GM23338 (cell line): ENCODE results near the gene GCFC2. TPM values are rescaled to one million over a fixed set of nuclear protein-coding genes. Genes with fewer than 3 reads are reported as not detected.
A peak's percentile ranks its signal among the peaks of the same experiment; 100 is the strongest.

Source experiments
- ATAC-seq: fragments of 200-7000 bp; cut with Tn5 transposase; 3 replicates; pipeline ENCODE4 v1.9.1; 2020
- DNase-seq: peaks from one replicate; pipeline ENCODE4 v3.0.0-alpha.2; 2015; ENCODE audit warnings: low spot score
- H2AFZ ChIP-seq: fragments of 200-600 bp; sonication (generic); 2 replicates; pipeline ENCODE4 v1.8.0; 2016; ENCODE audit warnings: antibody characterized with exemption, mild to moderate bottlenecking, moderate library complexity
- H3F3A ChIP-seq: fragments of 200-600 bp; sonication (generic); replicated peaks from 2 replicates; pipeline ENCODE4 v1.8.0; 2017; ENCODE audit warnings: antibody characterized with exemption, mixed run types, low read depth
- H3K27ac ChIP-seq: fragments of 200-600 bp; sonication (generic); 2 replicates; pipeline ENCODE4 v1.6.1; 2016; ENCODE audit warnings: low read depth
- H3K27me3 ChIP-seq: fragments of 200-600 bp; sonication (generic); 2 replicates; pipeline ENCODE4 v1.8.0; 2016; ENCODE audit warnings: mild to moderate bottlenecking, mixed run types, moderate library complexity; ENCODE audit not compliant: insufficient read depth
- H3K36me3 ChIP-seq: fragments of 200-600 bp; sonication (generic); 2 replicates; pipeline ENCODE4 v1.8.0; 2016; ENCODE audit warnings: mild to moderate bottlenecking; ENCODE audit not compliant: insufficient read depth
- H3K4me1 ChIP-seq: fragments of 200-600 bp; sonication (generic); 2 replicates; pipeline ENCODE4 v1.8.0; 2016; ENCODE audit warnings: mild to moderate bottlenecking, moderate library complexity; ENCODE audit not compliant: insufficient read depth
- H3K4me2 ChIP-seq: fragments of 200-600 bp; sonication (generic); 2 replicates; pipeline ENCODE4 v1.7.1; 2017; ENCODE audit warnings: mixed run types
- H3K4me3 ChIP-seq: fragments of 200-600 bp; sonication (generic); 2 replicates; pipeline ENCODE4 v1.6.1; 2016; ENCODE audit warnings: mixed run types
- H3K79me2 ChIP-seq: fragments of 200-600 bp; sonication (generic); replicated peaks from 2 replicates; pipeline ENCODE4 v1.8.0; 2017; ENCODE audit warnings: mild to moderate bottlenecking; ENCODE audit not compliant: insufficient read depth
- H3K9me2 ChIP-seq: fragments of 200-600 bp; sonication (generic); 2 replicates; pipeline ENCODE4 v1.8.0; 2017; ENCODE audit not compliant: insufficient read depth
- H4K20me1 ChIP-seq: fragments of 200-600 bp; sonication (generic); replicated peaks from 2 replicates; pipeline ENCODE4 v1.8.0; 2017; ENCODE audit warnings: mild to moderate bottlenecking; ENCODE audit not compliant: insufficient read depth
- H3K27ac Mint-ChIP-seq: 2 replicates; pipeline ENCODE4 v1.8.0; 2020; ENCODE audit warnings: inconsistent platforms, mild to moderate bottlenecking, moderate library complexity, mixed read lengths
- H3K27me3 Mint-ChIP-seq: 3 replicates; pipeline ENCODE4 v1.8.0; 2022; ENCODE audit warnings: low read depth, mild to moderate bottlenecking, moderate library complexity, mixed read lengths, inconsistent platforms; ENCODE audit not compliant: insufficient read depth, poor library complexity
- H3K36me3 Mint-ChIP-seq: 3 replicates; pipeline ENCODE4 v1.8.0; 2021; ENCODE audit warnings: low read depth, mild to moderate bottlenecking, inconsistent platforms, moderate library complexity, mixed read lengths
- H3K4me1 Mint-ChIP-seq: 3 replicates; pipeline ENCODE4 v1.8.0; 2020; ENCODE audit warnings: mild to moderate bottlenecking, inconsistent platforms, mixed read lengths
- H3K4me3 Mint-ChIP-seq: 3 replicates; pipeline ENCODE4 v1.8.0; 2021; ENCODE audit warnings: moderate library complexity, mild to moderate bottlenecking, inconsistent platforms, mixed read lengths
- H3K9me3 Mint-ChIP-seq: 3 replicates; pipeline ENCODE4 v1.8.0; 2020; ENCODE audit warnings: moderate library complexity, mild to moderate bottlenecking, inconsistent platforms, mixed read lengths
- CREB1 ChIP-seq: fragments of 250-450 bp; sonication (Bioruptor Pico); IDR thresholded peaks from 2 replicates; pipeline ENCODE4 v1.5.0; 2020; ENCODE audit warnings: low read depth, mild to moderate bottlenecking, moderate library complexity
- EZH2 ChIP-seq: fragments of 200-600 bp; sonication (generic); IDR thresholded peaks from one replicate; pipeline ENCODE4 v1.8.0; 2017; ENCODE audit warnings: antibody characterized with exemption, mild to moderate bottlenecking, low read depth; ENCODE audit not compliant: unreplicated experiment
- EZH2phosphoT487 ChIP-seq: fragments of 200-600 bp; sonication (generic); IDR thresholded peaks from one replicate; pipeline ENCODE4 v1.8.1; 2018; ENCODE audit warnings: antibody characterized with exemption; ENCODE audit not compliant: unreplicated experiment
- JUNB ChIP-seq: IDR thresholded peaks from one replicate; pipeline ENCODE4 v1.6.1; 2016; ENCODE audit warnings: antibody characterized with exemption; ENCODE audit not compliant: unreplicated experiment
- NANOG ChIP-seq: IDR thresholded peaks from 2 replicates; pipeline ENCODE4 v1.6.1; 2016; ENCODE audit warnings: antibody characterized with exemption, borderline replicate concordance
- POLR2AphosphoS5 ChIP-seq: IDR thresholded peaks from 2 replicates; pipeline ENCODE4 v1.6.1; 2016; ENCODE audit warnings: antibody characterized with exemption, low read depth
- STAT1 ChIP-seq: IDR thresholded peaks from one replicate; pipeline ENCODE4 v1.6.1; 2016; ENCODE audit warnings: antibody characterized with exemption; ENCODE audit not compliant: unreplicated experiment
- ZNF114 ChIP-seq: fragments of 250-450 bp; sonication (Bioruptor Pico); IDR thresholded peaks from 2 replicates; pipeline ENCODE4 v1.5.0; 2020; ENCODE audit warnings: mild to moderate bottlenecking, moderate library complexity
- ZNF331 ChIP-seq: fragments of 250-450 bp; sonication (Bioruptor Pico); IDR thresholded peaks from 2 replicates; pipeline ENCODE4 v1.5.0; 2020; ENCODE audit warnings: low read depth, mild to moderate bottlenecking, moderate library complexity
- polyA plus RNA-seq: library from polyadenylated mRNA; unstranded; fragments of >200 nt; fragmentation: Nextera tagmentation; extraction: Ambion mirVana; gene quantifications from 2 replicates; pipeline ENCODE4 v1.2.1, GENCODE V29; 2016
- total RNA-seq: library from RNA; depleted of rRNA; stranded (reverse); fragments of >200 nt; shearing (Covaris generic); gene quantifications from 2 replicates; pipeline ENCODE4 v1.2.3, GENCODE V29; 2014
- TF ChIP-seq, protein P1 (sequence below), 2 experiments: fragments of 200-600 bp in 1 of 2; sonication (generic) in 1 of 2; conservative IDR thresholded peaks; 2 replicates each; pipeline versions ENCODE4 v1.5.1 to v1.6.1; 2016 to 2017; ENCODE audit warnings: antibody characterized with exemption in 2 of 2, low read depth in 2 of 2, mild to moderate bottlenecking in 2 of 2, moderate library complexity in 1 of 2
- TF ChIP-seq, protein P2 (sequence below): IDR thresholded peaks from 2 replicates; pipeline ENCODE4 v1.6.1; 2016; ENCODE audit warnings: antibody characterized with exemption
- TF ChIP-seq, protein P3 (sequence below): IDR thresholded peaks from one replicate; pipeline ENCODE4 v1.6.1; 2018; ENCODE audit warnings: antibody characterized with exemption; ENCODE audit not compliant: unreplicated experiment
- TF ChIP-seq, protein P4 (sequence below): fragments of 250-450 bp; sonication (Bioruptor Pico); IDR thresholded peaks from 2 replicates; pipeline ENCODE4 v1.5.0; 2020; ENCODE audit warnings: mild to moderate bottlenecking, moderate library complexity

Gene GCFC2
- total and polyA plus RNA-seq, 2 experiments from 2014 or later, result 23.8 to 26.2 TPM

DNA sequence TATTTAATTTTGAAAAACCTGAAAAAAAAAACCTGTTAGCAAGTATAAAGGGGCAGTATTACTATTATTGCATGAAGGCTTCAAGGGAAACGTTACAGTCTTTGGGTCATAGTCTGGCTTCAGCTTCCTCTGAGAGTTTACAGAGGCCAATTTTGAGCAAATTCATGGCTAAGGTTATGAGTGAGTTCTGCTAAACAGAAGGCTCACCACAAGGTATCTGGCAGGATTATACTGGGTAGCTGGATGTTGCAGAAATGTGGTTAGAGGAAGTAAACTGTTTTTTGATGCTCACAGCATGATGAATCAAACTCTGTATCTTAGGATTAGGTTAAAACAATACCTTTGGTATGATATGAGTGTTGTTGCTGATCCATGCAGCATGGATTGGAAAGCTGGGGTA, 54.9 kb downstream of the GCFC2 start:
- Histone ChIP-seq H3K4me3 (no peak overlapping the region), H3K79me2 (peaks cover 34% of the 10 kb centered on the region), H4K20me1 (no peaks in the 10 kb centered on the region; the same call in none of the 2 replicates), H3K4me2 (no peak overlapping the region), H3K9me2 (no peaks in the 10 kb centered on the region), H3K27me3 (no peaks in the 10 kb centered on the region), H2AFZ (no peak overlapping the region), H3K4me1 (peaks cover 5% of the 10 kb centered on the region; the same call in 1 of the 2 replicates), H3F3A (no peaks in the 10 kb centered on the region), H3K36me3 (peaks cover 41% of the 10 kb centered on the region), H3K27ac (no peak overlapping the region)
- Mint-ChIP-seq H3K4me3 (no peak overlapping the region), H3K36me3 (peaks cover 76% of the 10 kb centered on the region), H3K27me3 (peaks cover 4% of the 10 kb centered on the region), H3K27ac (peak overlapping the region; percentile 78; the same call in 1 of the 2 replicates), H3K9me3 (no peaks in the 10 kb centered on the region), H3K4me1 (peaks cover 14% of the 10 kb centered on the region)
- no peak for ATAC-seq
- TF ChIP-seq EZH2phosphoT487 (no peak), STAT1 (no peak), POLR2AphosphoS5 (no peak), ZNF114 (no peak), JUNB (no peak), ZNF331 (CRISPR knock-in tag) (no peak), NANOG (no peak), CREB1 (CRISPR knock-in tag) (no peak), EZH2 (no peak)
- TF ChIP-seq, protein P1, sequence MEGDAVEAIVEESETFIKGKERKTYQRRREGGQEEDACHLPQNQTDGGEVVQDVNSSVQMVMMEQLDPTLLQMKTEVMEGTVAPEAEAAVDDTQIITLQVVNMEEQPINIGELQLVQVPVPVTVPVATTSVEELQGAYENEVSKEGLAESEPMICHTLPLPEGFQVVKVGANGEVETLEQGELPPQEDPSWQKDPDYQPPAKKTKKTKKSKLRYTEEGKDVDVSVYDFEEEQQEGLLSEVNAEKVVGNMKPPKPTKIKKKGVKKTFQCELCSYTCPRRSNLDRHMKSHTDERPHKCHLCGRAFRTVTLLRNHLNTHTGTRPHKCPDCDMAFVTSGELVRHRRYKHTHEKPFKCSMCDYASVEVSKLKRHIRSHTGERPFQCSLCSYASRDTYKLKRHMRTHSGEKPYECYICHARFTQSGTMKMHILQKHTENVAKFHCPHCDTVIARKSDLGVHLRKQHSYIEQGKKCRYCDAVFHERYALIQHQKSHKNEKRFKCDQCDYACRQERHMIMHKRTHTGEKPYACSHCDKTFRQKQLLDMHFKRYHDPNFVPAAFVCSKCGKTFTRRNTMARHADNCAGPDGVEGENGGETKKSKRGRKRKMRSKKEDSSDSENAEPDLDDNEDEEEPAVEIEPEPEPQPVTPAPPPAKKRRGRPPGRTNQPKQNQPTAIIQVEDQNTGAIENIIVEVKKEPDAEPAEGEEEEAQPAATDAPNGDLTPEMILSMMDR (conservative IDR thresholded peaks at IDR 0.05; ENCODE audit: low read depth in 2 of 2), result no peak
- TF ChIP-seq, protein P2, sequence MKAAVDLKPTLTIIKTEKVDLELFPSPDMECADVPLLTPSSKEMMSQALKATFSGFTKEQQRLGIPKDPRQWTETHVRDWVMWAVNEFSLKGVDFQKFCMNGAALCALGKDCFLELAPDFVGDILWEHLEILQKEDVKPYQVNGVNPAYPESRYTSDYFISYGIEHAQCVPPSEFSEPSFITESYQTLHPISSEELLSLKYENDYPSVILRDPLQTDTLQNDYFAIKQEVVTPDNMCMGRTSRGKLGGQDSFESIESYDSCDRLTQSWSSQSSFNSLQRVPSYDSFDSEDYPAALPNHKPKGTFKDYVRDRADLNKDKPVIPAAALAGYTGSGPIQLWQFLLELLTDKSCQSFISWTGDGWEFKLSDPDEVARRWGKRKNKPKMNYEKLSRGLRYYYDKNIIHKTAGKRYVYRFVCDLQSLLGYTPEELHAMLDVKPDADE, result no peak
- TF ChIP-seq, protein P3, sequence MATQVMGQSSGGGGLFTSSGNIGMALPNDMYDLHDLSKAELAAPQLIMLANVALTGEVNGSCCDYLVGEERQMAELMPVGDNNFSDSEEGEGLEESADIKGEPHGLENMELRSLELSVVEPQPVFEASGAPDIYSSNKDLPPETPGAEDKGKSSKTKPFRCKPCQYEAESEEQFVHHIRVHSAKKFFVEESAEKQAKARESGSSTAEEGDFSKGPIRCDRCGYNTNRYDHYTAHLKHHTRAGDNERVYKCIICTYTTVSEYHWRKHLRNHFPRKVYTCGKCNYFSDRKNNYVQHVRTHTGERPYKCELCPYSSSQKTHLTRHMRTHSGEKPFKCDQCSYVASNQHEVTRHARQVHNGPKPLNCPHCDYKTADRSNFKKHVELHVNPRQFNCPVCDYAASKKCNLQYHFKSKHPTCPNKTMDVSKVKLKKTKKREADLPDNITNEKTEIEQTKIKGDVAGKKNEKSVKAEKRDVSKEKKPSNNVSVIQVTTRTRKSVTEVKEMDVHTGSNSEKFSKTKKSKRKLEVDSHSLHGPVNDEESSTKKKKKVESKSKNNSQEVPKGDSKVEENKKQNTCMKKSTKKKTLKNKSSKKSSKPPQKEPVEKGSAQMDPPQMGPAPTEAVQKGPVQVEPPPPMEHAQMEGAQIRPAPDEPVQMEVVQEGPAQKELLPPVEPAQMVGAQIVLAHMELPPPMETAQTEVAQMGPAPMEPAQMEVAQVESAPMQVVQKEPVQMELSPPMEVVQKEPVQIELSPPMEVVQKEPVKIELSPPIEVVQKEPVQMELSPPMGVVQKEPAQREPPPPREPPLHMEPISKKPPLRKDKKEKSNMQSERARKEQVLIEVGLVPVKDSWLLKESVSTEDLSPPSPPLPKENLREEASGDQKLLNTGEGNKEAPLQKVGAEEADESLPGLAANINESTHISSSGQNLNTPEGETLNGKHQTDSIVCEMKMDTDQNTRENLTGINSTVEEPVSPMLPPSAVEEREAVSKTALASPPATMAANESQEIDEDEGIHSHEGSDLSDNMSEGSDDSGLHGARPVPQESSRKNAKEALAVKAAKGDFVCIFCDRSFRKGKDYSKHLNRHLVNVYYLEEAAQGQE, result no peak
- TF ChIP-seq, protein P4, sequence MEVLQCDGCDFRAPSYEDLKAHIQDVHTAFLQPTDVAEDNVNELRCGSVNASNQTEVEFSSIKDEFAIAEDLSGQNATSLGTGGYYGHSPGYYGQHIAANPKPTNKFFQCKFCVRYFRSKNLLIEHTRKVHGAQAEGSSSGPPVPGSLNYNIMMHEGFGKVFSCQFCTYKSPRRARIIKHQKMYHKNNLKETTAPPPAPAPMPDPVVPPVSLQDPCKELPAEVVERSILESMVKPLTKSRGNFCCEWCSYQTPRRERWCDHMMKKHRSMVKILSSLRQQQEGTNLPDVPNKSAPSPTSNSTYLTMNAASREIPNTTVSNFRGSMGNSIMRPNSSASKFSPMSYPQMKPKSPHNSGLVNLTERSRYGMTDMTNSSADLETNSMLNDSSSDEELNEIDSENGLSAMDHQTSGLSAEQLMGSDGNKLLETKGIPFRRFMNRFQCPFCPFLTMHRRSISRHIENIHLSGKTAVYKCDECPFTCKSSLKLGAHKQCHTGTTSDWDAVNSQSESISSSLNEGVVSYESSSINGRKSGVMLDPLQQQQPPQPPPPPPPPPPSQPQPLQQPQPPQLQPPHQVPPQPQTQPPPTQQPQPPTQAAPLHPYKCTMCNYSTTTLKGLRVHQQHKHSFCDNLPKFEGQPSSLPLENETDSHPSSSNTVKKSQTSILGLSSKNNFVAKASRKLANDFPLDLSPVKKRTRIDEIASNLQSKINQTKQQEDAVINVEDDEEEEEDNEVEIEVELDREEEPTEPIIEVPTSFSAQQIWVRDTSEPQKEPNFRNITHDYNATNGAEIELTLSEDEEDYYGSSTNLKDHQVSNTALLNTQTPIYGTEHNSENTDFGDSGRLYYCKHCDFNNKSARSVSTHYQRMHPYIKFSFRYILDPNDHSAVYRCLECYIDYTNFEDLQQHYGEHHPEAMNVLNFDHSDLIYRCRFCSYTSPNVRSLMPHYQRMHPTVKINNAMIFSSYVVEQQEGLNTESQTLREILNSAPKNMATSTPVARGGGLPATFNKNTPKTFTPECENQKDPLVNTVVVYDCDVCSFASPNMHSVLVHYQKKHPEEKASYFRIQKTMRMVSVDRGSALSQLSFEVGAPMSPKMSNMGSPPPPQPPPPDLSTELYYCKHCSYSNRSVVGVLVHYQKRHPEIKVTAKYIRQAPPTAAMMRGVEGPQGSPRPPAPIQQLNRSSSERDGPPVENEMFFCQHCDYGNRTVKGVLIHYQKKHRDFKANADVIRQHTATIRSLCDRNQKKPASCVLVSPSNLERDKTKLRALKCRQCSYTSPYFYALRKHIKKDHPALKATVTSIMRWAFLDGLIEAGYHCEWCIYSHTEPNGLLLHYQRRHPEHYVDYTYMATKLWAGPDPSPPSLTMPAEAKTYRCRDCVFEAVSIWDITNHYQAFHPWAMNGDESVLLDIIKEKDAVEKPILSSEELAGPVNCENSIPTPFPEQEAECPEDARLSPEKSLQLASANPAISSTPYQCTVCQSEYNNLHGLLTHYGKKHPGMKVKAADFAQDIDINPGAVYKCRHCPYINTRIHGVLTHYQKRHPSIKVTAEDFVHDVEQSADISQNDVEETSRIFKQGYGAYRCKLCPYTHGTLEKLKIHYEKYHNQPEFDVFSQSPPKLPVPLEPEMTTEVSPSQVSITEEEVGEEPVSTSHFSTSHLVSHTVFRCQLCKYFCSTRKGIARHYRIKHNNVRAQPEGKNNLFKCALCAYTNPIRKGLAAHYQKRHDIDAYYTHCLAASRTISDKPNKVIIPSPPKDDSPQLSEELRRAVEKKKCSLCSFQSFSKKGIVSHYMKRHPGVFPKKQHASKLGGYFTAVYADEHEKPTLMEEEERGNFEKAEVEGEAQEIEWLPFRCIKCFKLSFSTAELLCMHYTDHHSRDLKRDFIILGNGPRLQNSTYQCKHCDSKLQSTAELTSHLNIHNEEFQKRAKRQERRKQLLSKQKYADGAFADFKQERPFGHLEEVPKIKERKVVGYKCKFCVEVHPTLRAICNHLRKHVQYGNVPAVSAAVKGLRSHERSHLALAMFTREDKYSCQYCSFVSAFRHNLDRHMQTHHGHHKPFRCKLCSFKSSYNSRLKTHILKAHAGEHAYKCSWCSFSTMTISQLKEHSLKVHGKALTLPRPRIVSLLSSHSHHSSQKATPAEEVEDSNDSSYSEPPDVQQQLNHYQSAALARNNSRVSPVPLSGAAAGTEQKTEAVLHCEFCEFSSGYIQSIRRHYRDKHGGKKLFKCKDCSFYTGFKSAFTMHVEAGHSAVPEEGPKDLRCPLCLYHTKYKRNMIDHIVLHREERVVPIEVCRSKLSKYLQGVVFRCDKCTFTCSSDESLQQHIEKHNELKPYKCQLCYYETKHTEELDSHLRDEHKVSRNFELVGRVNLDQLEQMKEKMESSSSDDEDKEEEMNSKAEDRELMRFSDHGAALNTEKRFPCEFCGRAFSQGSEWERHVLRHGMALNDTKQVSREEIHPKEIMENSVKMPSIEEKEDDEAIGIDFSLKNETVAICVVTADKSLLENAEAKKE (CRISPR knock-in tag), result no peak
- DNase-seq, result no peak
